H9 (cell line): ENCODE data around the gene EXOC3L1. TPM values are rescaled to one million over a fixed set of nuclear protein-coding genes. Genes with fewer than 3 reads are reported as not detected.

ENCODE experiments used
- DNase-seq: peaks from one replicate; pipeline ENCODE4 v3.0.0-alpha.2; 2017
- H2AFZ ChIP-seq: one replicate; pipeline ENCODE4 v1.6.1; 2013; ENCODE audit warnings: mild to moderate bottlenecking, low read length, control low read depth, moderate library complexity
- H2AK5ac ChIP-seq: 2 replicates; pipeline ENCODE4 v1.6.1; 2013; ENCODE audit warnings: low read length, control low read depth, mixed read lengths; ENCODE audit not compliant: insufficient read length
- H2BK120ac ChIP-seq: one replicate; pipeline ENCODE4 v1.6.1; 2013; ENCODE audit warnings: low read depth, mild to moderate bottlenecking, low read length, control low read depth, inconsistent platforms; ENCODE audit not compliant: poor library complexity, severe bottlenecking
- H2BK12ac ChIP-seq: 2 replicates; pipeline ENCODE4 v1.6.1; 2013; ENCODE audit warnings: low read length, control low read depth, mixed read lengths, low read depth; ENCODE audit not compliant: insufficient read length
- H2BK15ac ChIP-seq: 2 replicates; pipeline ENCODE4 v1.6.1; 2013; ENCODE audit warnings: low read depth, low read length, control low read depth
- H2BK20ac ChIP-seq: one replicate; pipeline ENCODE4 v1.6.1; 2013; ENCODE audit warnings: low read depth, mild to moderate bottlenecking, low read length, control low read depth, inconsistent platforms; ENCODE audit not compliant: poor library complexity, severe bottlenecking
- H2BK5ac ChIP-seq: 2 replicates; pipeline ENCODE4 v1.6.1; 2013; ENCODE audit warnings: low read length, control low read depth, mixed read lengths; ENCODE audit not compliant: insufficient read length
- H3K14ac ChIP-seq: 2 replicates; pipeline ENCODE4 v1.6.1; 2013; ENCODE audit warnings: low read length, control low read depth; ENCODE audit not compliant: insufficient read depth
- H3K18ac ChIP-seq: 2 replicates; pipeline ENCODE4 v1.6.1; 2013; ENCODE audit warnings: low read depth, mild to moderate bottlenecking, mixed read lengths, low read length, control low read depth; ENCODE audit not compliant: insufficient read length
- H3K23ac ChIP-seq: 2 replicates; pipeline ENCODE4 v1.6.1; 2013; ENCODE audit warnings: low read length, control low read depth, mixed read lengths, low read depth; ENCODE audit not compliant: insufficient read length
- H3K23me2 ChIP-seq: 2 replicates; pipeline ENCODE4 v1.6.1; 2013; ENCODE audit warnings: low read depth, mild to moderate bottlenecking, mixed read lengths, low read length, control low read depth; ENCODE audit not compliant: insufficient read length, poor library complexity, severe bottlenecking
- H3K27ac ChIP-seq: 2 replicates; pipeline ENCODE4 v1.5.1; 2013; ENCODE audit warnings: low read length, control low read depth, mixed read lengths, low read depth; ENCODE audit not compliant: insufficient read length
- H3K27me3 ChIP-seq: 2 replicates; pipeline ENCODE4 v1.6.1; 2013; ENCODE audit warnings: low read length, control low read depth, inconsistent platforms; ENCODE audit not compliant: insufficient read depth
- H3K4ac ChIP-seq: 2 replicates; pipeline ENCODE4 v1.6.1; 2013; ENCODE audit warnings: low read depth, mild to moderate bottlenecking, control low read depth, inconsistent platforms, low read length, moderate library complexity
- H3K4me1 ChIP-seq: 2 replicates; pipeline ENCODE4 v1.6.1; 2013; ENCODE audit warnings: low read length, control low read depth, inconsistent platforms; ENCODE audit not compliant: insufficient read depth
- H3K4me2 ChIP-seq: 2 replicates; pipeline ENCODE4 v1.6.1; 2013; ENCODE audit warnings: low read length, control low read depth, mixed read lengths; ENCODE audit not compliant: insufficient read length, insufficient read depth
- H3K56ac ChIP-seq: 2 replicates; pipeline ENCODE4 v1.6.1; 2013; ENCODE audit warnings: low read depth, mild to moderate bottlenecking, mixed read lengths, low read length, control low read depth; ENCODE audit not compliant: insufficient read length
- H3K79me1 ChIP-seq: 2 replicates; pipeline ENCODE4 v1.6.1; 2013; ENCODE audit warnings: low read depth, mild to moderate bottlenecking, moderate library complexity, low read length, control low read depth, inconsistent platforms; ENCODE audit not compliant: insufficient read depth, poor library complexity, severe bottlenecking
- H3K79me2 ChIP-seq: 2 replicates; pipeline ENCODE4 v1.6.1; 2013; ENCODE audit warnings: low read length, control low read depth, inconsistent platforms; ENCODE audit not compliant: insufficient read depth
- H3K9ac ChIP-seq: 2 replicates; pipeline ENCODE4 v1.6.1; 2013; ENCODE audit warnings: low read length, control low read depth, mixed read lengths; ENCODE audit not compliant: insufficient read length; ENCODE audit errors: extremely low read depth
- H3K9me3 ChIP-seq: one replicate; pipeline ENCODE4 v1.6.1; 2013; ENCODE audit warnings: low read depth, low read length, inconsistent platforms; ENCODE audit not compliant: control insufficient read depth
- H3T11ph ChIP-seq: one replicate; pipeline ENCODE4 v1.6.1; 2013; ENCODE audit warnings: mild to moderate bottlenecking, low read length, control low read depth, inconsistent platforms
- H4K20me1 ChIP-seq: one replicate; pipeline ENCODE4 v1.6.1; 2013; ENCODE audit not compliant: control insufficient read depth, insufficient read length, insufficient read depth
- H4K5ac ChIP-seq: 2 replicates; pipeline ENCODE4 v1.6.1; 2013; ENCODE audit warnings: low read depth, mild to moderate bottlenecking, mixed read lengths, low read length, control low read depth; ENCODE audit not compliant: insufficient read length
- H4K8ac ChIP-seq: replicated peaks from 2 replicates; pipeline ENCODE4 v1.6.1; 2013; ENCODE audit warnings: low read length, control low read depth, mixed read lengths, low read depth; ENCODE audit not compliant: insufficient read length
- H4K91ac ChIP-seq: 2 replicates; pipeline ENCODE4 v1.6.1; 2013; ENCODE audit warnings: low read depth, mild to moderate bottlenecking, moderate library complexity, mixed read lengths, low read length, control low read depth; ENCODE audit not compliant: insufficient read length
- H3K27ac Mint-ChIP-seq, 3 experiments: 2 replicates in 2 of 3; 3 replicates in 1 of 3; pipeline ENCODE4 v1.8.0; 2020 to 2021; ENCODE audit warnings: mixed read lengths in 3 of 3, mild to moderate bottlenecking in 1 of 3, moderate library complexity in 1 of 3
- H3K27me3 Mint-ChIP-seq: 2 replicates; pipeline ENCODE4 v1.8.0; 2021; ENCODE audit warnings: low read depth, mild to moderate bottlenecking, moderate library complexity, mixed read lengths
- H3K36me3 Mint-ChIP-seq, 3 experiments: 2 replicates in 2 of 3; 3 replicates in 1 of 3; pipeline ENCODE4 v1.8.0; 2020 to 2021; ENCODE audit warnings: low read depth in 3 of 3, mixed read lengths in 3 of 3; ENCODE audit not compliant: insufficient read depth in 1 of 3
- H3K4me1 Mint-ChIP-seq, 2 experiments: 2 replicates each; pipeline ENCODE4 v1.8.0; 2020; ENCODE audit warnings: mixed read lengths in 2 of 2
- H3K4me3 Mint-ChIP-seq, 2 experiments: 2 replicates in 1 of 2; 3 replicates in 1 of 2; pipeline ENCODE4 v1.8.0; 2020 to 2021; ENCODE audit warnings: mild to moderate bottlenecking in 2 of 2, mixed read lengths in 2 of 2, moderate library complexity in 1 of 2
- H3K9me3 Mint-ChIP-seq, 2 experiments: 2 replicates in 1 of 2; 3 replicates in 1 of 2; pipeline ENCODE4 v1.8.0; 2020; ENCODE audit warnings: mild to moderate bottlenecking in 2 of 2, mixed read lengths in 2 of 2, moderate library complexity in 1 of 2
- CTCF ChIP-seq: fragments of 200-600 bp; sonication (generic); conservative IDR thresholded peaks from 3 replicates; pipeline ENCODE4 v1.8.0; 2021; ENCODE audit warnings: antibody characterized with exemption, mild to moderate bottlenecking
- WGBS: extraction: QIAGEN DNeasy Blood & Tissue Kit; methylation state at CpG from one replicate; pipeline ENCODE4 v1.1.7; 2013; ENCODE audit warnings: missing lambda C conversion rate, low lambda C conversion rate, mixed read lengths; ENCODE audit not compliant: insufficient read length; ENCODE audit errors: extremely low coverage; 5-methylcytosine and 5-hydroxymethylcytosine counted together
- total RNA-seq: library from RNA; stranded (reverse); gene quantifications from 2 replicates; pipeline ENCODE4 v1.2.1, GENCODE V29; 2021

Gene EXOC3L1
- total RNA-seq, 1 experiment from 2014 or later: 3.3 TPM

- Histone ChIP-seq H3T11ph (no peak overlapping the region), H2BK5ac (no peak overlapping the region), H3K18ac (no peak overlapping the region), H2BK20ac (no peak overlapping the region), H3K4me2 (peak overlapping the region; percentile 75), H3K14ac (no peak overlapping the region), H2BK15ac (no peak overlapping the region), H3K4ac (no peak overlapping the region), H3K4me1 (peaks cover 6% of the 10 kb centered on the region; the same call in 1 of the 2 replicates), H3K79me1 (no peaks in the 10 kb centered on the region), H4K20me1 (no peaks in the 10 kb centered on the region), H2BK120ac (no peak overlapping the region), H4K91ac (no peak overlapping the region), H2AFZ (no peak overlapping the region), H3K9ac (peak overlapping the region; percentile 12), H3K79me2 (no peaks in the 10 kb centered on the region), H2BK12ac (no peak overlapping the region), H2AK5ac (no peak overlapping the region), H3K23me2 (peaks cover 17% of the 10 kb centered on the region), H3K56ac (no peak overlapping the region), H4K5ac (no peak overlapping the region), H4K8ac (no peak overlapping the region), H3K27me3 (peaks cover 4% of the 10 kb centered on the region; the same call in 1 of the 2 replicates), H3K9me3 (no peaks in the 10 kb centered on the region), H3K27ac (no peak overlapping the region), H3K23ac (no peak overlapping the region)
- no peak for DNase-seq
- Mint-ChIP-seq H3K4me3 (no peak overlapping the region), H3K27ac (no peak overlapping the region), H3K4me1 (peaks cover 20 to 21% of the 10 kb centered on the region in 2 experiments), H3K36me3 (peaks cover 0 to 5% (median 0%) of the 10 kb centered on the region in 3 experiments; a peak in 1 of 7 replicates), H3K9me3 (no peaks in the 10 kb centered on the region; a peak in 1 of 5 replicates), H3K27me3 (peaks cover 32% of the 10 kb centered on the region)
- no peak for TF ChIP-seq CTCF
- no CpG with 5 or more reads among the region's 11 CpGs for WGBS
Observed at GRCh38 chr16:67183284-67183626, 6.7 kb downstream of the EXOC3L1 start.
